LNCAP (cell line): ENCODE measurements around the gene SHC3.

Source experiments
- TF ChIP-seq, protein P1 (sequence below): fragments of 450-650 bp; IDR thresholded peaks from 2 replicates; pipeline ENCODE4 v1.5.1; 2017; ENCODE audit warnings: mild to moderate bottlenecking

SHC3 gene

DNA sequence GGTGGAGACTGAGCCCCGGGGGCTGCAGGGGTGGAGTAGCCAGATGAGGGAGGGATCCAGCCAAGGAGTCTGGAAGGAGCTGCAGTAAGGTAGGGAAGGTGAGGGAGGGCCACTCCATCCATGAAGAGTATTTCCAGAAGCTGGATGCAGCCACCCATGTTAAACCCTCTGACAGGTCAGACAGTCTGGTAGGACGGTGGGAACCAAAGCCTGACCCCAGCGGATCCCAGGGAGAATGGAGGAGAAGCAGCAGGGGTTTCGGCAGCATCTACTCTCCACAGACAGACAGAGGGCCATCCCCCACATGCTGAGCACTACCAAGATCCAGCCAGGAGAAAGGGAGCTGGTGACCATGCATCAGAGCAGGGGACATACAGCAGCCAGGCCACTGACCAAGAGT is 209.8 kb downstream of the SHC3 start:
- TF ChIP-seq, protein P1, sequence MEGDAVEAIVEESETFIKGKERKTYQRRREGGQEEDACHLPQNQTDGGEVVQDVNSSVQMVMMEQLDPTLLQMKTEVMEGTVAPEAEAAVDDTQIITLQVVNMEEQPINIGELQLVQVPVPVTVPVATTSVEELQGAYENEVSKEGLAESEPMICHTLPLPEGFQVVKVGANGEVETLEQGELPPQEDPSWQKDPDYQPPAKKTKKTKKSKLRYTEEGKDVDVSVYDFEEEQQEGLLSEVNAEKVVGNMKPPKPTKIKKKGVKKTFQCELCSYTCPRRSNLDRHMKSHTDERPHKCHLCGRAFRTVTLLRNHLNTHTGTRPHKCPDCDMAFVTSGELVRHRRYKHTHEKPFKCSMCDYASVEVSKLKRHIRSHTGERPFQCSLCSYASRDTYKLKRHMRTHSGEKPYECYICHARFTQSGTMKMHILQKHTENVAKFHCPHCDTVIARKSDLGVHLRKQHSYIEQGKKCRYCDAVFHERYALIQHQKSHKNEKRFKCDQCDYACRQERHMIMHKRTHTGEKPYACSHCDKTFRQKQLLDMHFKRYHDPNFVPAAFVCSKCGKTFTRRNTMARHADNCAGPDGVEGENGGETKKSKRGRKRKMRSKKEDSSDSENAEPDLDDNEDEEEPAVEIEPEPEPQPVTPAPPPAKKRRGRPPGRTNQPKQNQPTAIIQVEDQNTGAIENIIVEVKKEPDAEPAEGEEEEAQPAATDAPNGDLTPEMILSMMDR, result no peak

DNA sequence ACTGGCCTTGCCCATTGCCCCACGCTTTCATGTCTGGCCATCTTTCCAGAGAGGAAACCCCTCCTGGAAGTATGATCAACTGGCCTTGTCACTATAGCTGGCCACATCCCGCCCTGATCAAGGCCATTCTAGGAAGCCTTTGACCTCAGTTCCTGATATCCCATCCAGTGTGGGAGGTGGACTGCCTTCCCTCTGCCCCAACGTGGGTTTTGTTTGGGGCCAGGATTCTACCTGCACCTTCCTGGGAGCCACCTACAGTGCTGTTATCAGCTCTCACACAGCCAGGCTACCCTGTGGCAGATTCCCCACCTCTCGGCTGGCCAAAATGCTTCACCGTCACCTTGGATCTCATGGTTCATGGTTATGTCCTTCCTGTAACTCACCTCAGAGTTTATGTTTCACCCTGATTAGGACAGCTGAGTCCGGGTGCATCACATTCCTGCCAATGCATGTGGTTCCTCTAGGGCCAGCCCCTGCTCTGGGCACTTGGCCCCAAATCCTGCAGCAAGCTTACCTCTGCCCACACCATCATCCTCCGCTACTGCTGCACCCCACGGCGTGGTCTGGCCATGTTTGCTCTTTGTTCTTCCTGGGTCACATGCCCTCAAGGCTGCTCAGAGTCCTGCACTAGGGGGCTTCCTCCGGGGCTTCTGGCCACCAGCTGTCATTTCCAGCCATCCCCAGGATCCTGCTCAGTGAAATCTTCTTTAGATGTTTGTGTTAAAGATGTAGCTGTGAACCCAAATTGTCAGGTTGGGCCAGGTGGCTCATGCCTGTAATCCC is 211.5 kb downstream of the SHC3 start:
- TF ChIP-seq, protein P1, result no peak

DNA sequence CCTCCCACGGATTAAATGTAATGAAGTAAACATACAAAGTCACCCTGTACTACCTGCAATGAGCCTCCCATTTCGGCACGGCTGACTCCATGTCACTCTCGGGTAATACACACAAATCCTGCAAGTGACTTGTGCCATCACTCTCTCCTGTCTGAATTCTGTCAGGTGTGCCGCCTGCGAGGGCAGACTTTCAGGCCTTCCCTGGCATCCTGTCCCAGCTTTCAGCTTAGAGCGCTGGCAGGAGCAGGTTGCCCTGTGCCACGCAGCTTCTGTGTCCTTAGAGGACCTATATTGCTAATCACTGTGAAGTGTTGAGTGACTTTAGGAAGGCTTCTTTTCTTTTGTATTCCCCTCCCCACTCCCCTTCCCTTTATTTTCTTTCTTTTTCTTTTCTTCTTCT is 213.1 kb downstream of the SHC3 start:
- TF ChIP-seq, protein P1, result no peak

DNA sequence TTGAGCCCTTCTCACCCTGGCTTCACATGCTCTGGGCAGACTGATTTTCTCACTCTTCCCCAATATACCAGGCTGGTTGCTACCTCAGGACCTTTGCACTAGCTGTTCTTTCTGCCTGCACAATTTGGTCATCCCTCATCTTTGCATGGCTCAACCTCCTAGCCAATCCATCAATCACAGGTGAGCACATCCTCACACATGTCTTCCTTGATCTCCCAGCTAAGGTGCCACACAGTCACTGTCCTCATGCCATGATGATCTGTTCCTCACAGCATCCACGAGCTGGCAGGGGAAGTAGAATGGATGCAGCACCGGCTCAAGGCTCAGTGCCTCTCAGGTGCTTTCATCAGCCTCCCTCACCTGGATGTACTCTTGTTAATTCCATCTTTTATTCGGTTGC is 218.0 kb downstream of the SHC3 start:
- TF ChIP-seq, protein P1, result no peak

DNA sequence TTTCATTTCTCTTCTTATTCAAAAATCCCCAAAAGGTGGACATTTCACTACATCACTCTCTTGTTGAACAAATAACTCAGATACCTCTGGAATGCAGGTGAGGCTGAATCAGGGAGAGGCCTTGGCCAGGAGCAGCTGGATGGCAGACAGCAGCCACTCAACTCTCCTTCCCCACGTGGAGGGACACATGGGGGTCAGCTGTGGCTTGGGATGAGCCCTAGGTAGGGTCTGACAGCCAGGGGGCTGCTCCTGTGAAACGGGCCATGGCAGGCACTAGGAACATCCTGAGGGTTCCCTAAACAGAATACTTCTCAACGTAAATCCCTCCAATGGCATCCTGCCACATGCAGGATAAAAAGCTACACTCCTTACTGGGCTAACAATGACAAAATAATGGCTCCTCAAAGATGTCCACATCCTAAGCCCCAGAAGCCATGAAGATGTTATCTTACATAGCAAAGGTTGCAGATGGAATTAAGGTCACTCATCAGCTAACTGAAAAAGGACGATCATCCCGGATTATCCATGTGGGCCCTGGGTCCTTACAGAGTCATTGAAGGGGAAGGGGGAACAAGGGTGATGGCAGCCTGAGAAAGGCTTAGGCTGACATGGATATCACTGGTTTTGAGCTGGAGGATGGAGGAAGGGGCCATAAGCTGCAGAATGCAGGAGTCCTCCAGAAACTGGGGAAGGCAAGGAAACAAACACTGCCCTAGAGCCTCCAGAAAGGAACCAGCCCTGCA is 218.7 kb downstream of the SHC3 start:
- TF ChIP-seq, protein P1, result no peak

DNA sequence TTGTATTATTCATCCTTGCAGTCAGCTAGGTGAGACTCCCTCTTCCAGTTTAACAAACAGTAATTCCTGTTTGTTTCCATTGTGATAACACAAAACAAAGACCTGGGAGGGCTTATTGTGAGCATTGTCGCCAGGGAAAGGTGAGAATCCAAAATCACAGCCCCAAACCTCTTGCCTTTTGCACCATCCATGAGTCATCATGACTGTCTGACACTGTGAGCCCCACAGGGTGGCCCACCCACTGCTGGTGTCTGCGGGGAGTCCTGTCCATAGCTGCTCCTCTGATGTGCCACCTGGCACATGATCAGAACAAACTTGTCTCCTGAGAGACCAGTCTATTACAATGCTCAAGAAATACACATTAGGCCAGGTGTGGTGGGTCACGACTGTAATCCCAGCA is 221.1 kb downstream of the SHC3 start:
- TF ChIP-seq, protein P1, result no peak
